ENCODE results near the gene ATXN7L1.
"Not testable (repeated sequence)": the region's sequence is repeated elsewhere in the genome, so short reads cannot be mapped to it uniquely, and the experiment has no call there.

The ATXN7L1 gene

GRCh38 chr7:105711726-105712402, 164.5 kb downstream of the ATXN7L1 start:
- no peak for TF ChIP-seq CTCF (IDR thresholded peaks at IDR 0.05; ENCODE audit: low read depth, low read length, missing control alignments)
- H3K4me3 ChIP-seq (replicated peaks; ENCODE audit: low read depth, low read length) = no peak overlapping the region
- no peak for DNase-seq (ENCODE audit: extremely low read depth, low read depth)

GRCh38 chr7:105710720-105711119, 165.7 kb downstream of the ATXN7L1 start:
- H3K4me3 ChIP-seq (replicated peaks; ENCODE audit: low read depth, low read length); DNase-seq (ENCODE audit: extremely low read depth, low read depth): not testable (repeated sequence)

- no peak overlapping the region for H3K4me3 ChIP-seq (replicated peaks; ENCODE audit: low read depth, low read length)
- no peak for TF ChIP-seq CTCF (IDR thresholded peaks at IDR 0.05; ENCODE audit: low read depth, low read length, missing control alignments)
- no peak for DNase-seq (ENCODE audit: extremely low read depth, low read depth)
Observed at GRCh38 chr7:105708763-105709080, 167.7 kb downstream of the ATXN7L1 start.

GRCh38 chr7:105707967-105708762, 168.2 kb downstream of the ATXN7L1 start:
- TF ChIP-seq CTCF (IDR thresholded peaks at IDR 0.05; ENCODE audit: low read depth, low read length, missing control alignments) = no peak
- H3K4me3 ChIP-seq (replicated peaks; ENCODE audit: low read depth, low read length) = no peak overlapping the region
- no peak for DNase-seq (ENCODE audit: extremely low read depth, low read depth)

- no peak for DNase-seq (ENCODE audit: extremely low read depth, low read depth)
- H3K4me3 ChIP-seq (replicated peaks; ENCODE audit: low read depth, low read length) = no peak overlapping the region
- no peak for TF ChIP-seq CTCF (IDR thresholded peaks at IDR 0.05; ENCODE audit: low read depth, low read length, missing control alignments)
Observed at GRCh38 chr7:105707381-105707780, 169.0 kb downstream of the ATXN7L1 start.

GRCh38 chr7:105705427-105705826, 171.0 kb downstream of the ATXN7L1 start:
- no peak overlapping the region for H3K4me3 ChIP-seq (replicated peaks; ENCODE audit: low read depth, low read length)
- no peak for TF ChIP-seq CTCF (IDR thresholded peaks at IDR 0.05; ENCODE audit: low read depth, low read length, missing control alignments)
- DNase-seq (ENCODE audit: extremely low read depth, low read depth) = no peak

GRCh38 chr7:105703207-105703930, 173.0 kb downstream of the ATXN7L1 start:
- H3K4me3 ChIP-seq (replicated peaks; ENCODE audit: low read depth, low read length) = no peak overlapping the region
- no peak for DNase-seq (ENCODE audit: extremely low read depth, low read depth)
- TF ChIP-seq CTCF (IDR thresholded peaks at IDR 0.05; ENCODE audit: low read depth, low read length, missing control alignments) = no peak

Data from HFF-Myc (cell line).